ENCODE measurements around the gene INO80B.

- no peak for TF ChIP-seq CTCF (IDR thresholded peaks at IDR 0.05)
- no peak for TF ChIP-seq POLR2A (IDR thresholded peaks at IDR 0.05)
These were observed 46.6 kb downstream of the INO80B start for GRCh38 chr2:74501335-74502071.
